HG03460 (cell line): Measurements from ENCODE around the gene DAZL.
"Not testable (repeated sequence)": the region's sequence is repeated elsewhere in the genome, so short reads cannot be mapped to it uniquely, and the experiment has no call there.

Experiments
- ATAC-seq: cut with Tn5 transposase; IDR thresholded peaks from one replicate; pipeline ENCODE4 v1.9.1; 2021; ENCODE audit not compliant: unreplicated experiment

DAZL gene

GRCh38 chr3:16604887-16605602 is at the start of gene DAZL:
Gene DAZL, minus strand, starts transcription at chr3:16605423. Its CDS starts 218 bp downstream, at chr3:16605205.
- no peak for ATAC-seq

- ATAC-seq = no peak
Observed at GRCh38 chr3:16654976-16655375, 49.8 kb upstream of the DAZL start.

GRCh38 chr3:16653712-16654111 is 48.5 kb upstream of the DAZL start:
- ATAC-seq = no peak

GRCh38 chr3:16647668-16648067 is 42.4 kb upstream of the DAZL start:
- ATAC-seq = no peak

- ATAC-seq = no peak
Observed at GRCh38 chr3:16639806-16640205, 34.6 kb upstream of the DAZL start.

GRCh38 chr3:16633948-16634347 is 28.7 kb upstream of the DAZL start:
- no peak for ATAC-seq

GRCh38 chr3:16632395-16632794 is 27.2 kb upstream of the DAZL start:
- ATAC-seq = no peak

- no peak for ATAC-seq
Observed at GRCh38 chr3:16618721-16619120, 13.5 kb upstream of the DAZL start.

GRCh38 chr3:16617155-16617554 is 11.9 kb upstream of the DAZL start:
- ATAC-seq = not testable (repeated sequence)

- no peak for ATAC-seq
Observed at GRCh38 chr3:16616083-16616482, 10.9 kb upstream of the DAZL start.

GRCh38 chr3:16614033-16615031 is 9.1 kb upstream of the DAZL start:
- no peak for ATAC-seq

- ATAC-seq = no peak
Observed at GRCh38 chr3:16609927-16610580, 4.8 kb upstream of the DAZL start.

GRCh38 chr3:16608816-16609215 is 3.6 kb upstream of the DAZL start:
- ATAC-seq = no peak

- ATAC-seq = no peak
Observed at GRCh38 chr3:16607718-16608117, 2.5 kb upstream of the DAZL start.

GRCh38 chr3:16606398-16606797 is 1.2 kb upstream of the DAZL start:
- ATAC-seq = no peak

- no peak for ATAC-seq
Observed at GRCh38 chr3:16605966-16606365, 743 bp upstream of the DAZL start.

GRCh38 chr3:16604433-16604832 is 790 bp downstream of the DAZL start:
- ATAC-seq = no peak

- no peak for ATAC-seq
Observed at GRCh38 chr3:16601537-16602005, 3.7 kb downstream of the DAZL start.

GRCh38 chr3:16600780-16601536 is 4.3 kb downstream of the DAZL start:
- ATAC-seq = no peak

- ATAC-seq = no peak
Observed at GRCh38 chr3:16599694-16600093, 5.5 kb downstream of the DAZL start.
